Measurements from ENCODE around the gene MIPEP. TPM values are rescaled to one million over a fixed set of nuclear protein-coding genes. Genes with fewer than 3 reads are reported as not detected.

MIPEP gene
- total and polyA plus RNA-seq, 9 of the 15 experiments (the other 6 are each of a cell fraction or from before 2014, with no cell fraction given): 1.7 to 19.3 (median 13.1) TPM

GRCh38 chr13:23901365-23901764 is 12.2 kb upstream of the MIPEP start:
- no TSS peak for BruUV-seq (replicated peaks)
- no peak for TF ChIP-seq SFPQ (IDR thresholded peaks at IDR 0.05; ENCODE audit: low read depth, low read length)
- TF ChIP-seq, protein P1, sequence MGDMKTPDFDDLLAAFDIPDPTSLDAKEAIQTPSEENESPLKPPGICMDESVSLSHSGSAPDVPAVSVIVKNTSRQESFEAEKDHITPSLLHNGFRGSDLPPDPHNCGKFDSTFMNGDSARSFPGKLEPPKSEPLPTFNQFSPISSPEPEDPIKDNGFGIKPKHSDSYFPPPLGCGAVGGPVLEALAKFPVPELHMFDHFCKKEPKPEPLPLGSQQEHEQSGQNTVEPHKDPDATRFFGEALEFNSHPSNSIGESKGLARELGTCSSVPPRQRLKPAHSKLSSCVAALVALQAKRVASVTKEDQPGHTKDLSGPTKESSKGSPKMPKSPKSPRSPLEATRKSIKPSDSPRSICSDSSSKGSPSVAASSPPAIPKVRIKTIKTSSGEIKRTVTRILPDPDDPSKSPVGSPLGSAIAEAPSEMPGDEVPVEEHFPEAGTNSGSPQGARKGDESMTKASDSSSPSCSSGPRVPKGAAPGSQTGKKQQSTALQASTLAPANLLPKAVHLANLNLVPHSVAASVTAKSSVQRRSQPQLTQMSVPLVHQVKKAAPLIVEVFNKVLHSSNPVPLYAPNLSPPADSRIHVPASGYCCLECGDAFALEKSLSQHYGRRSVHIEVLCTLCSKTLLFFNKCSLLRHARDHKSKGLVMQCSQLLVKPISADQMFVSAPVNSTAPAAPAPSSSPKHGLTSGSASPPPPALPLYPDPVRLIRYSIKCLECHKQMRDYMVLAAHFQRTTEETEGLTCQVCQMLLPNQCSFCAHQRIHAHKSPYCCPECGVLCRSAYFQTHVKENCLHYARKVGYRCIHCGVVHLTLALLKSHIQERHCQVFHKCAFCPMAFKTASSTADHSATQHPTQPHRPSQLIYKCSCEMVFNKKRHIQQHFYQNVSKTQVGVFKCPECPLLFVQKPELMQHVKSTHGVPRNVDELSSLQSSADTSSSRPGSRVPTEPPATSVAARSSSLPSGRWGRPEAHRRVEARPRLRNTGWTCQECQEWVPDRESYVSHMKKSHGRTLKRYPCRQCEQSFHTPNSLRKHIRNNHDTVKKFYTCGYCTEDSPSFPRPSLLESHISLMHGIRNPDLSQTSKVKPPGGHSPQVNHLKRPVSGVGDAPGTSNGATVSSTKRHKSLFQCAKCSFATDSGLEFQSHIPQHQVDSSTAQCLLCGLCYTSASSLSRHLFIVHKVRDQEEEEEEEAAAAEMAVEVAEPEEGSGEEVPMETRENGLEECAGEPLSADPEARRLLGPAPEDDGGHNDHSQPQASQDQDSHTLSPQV (IDR thresholded peaks at IDR 0.05): no peak
- TF ChIP-seq ZFPM2 (CRISPR knock-in tag; IDR thresholded peaks at IDR 0.05): no peak
- no peak for TF ChIP-seq MAFG (tag; conservative IDR thresholded peaks at IDR 0.05)
- no peak for TF ChIP-seq HNRNPH1 (optimal IDR thresholded peaks at IDR 0.05; ENCODE audit: low read depth, low read length)
- TF ChIP-seq MTA2 (IDR thresholded peaks at IDR 0.05; ENCODE audit: low read depth): no peak
- TF ChIP-seq HDGF (IDR thresholded peaks at IDR 0.05): no peak
- TF ChIP-seq BDP1 (IDR thresholded peaks at IDR 0.05; ENCODE audit: insufficient read depth, insufficient read length): no peak
- TF ChIP-seq ZNF197 (CRISPR knock-in tag; IDR thresholded peaks at IDR 0.05; ENCODE audit: low read depth): no peak
- TF ChIP-seq, protein P2, sequence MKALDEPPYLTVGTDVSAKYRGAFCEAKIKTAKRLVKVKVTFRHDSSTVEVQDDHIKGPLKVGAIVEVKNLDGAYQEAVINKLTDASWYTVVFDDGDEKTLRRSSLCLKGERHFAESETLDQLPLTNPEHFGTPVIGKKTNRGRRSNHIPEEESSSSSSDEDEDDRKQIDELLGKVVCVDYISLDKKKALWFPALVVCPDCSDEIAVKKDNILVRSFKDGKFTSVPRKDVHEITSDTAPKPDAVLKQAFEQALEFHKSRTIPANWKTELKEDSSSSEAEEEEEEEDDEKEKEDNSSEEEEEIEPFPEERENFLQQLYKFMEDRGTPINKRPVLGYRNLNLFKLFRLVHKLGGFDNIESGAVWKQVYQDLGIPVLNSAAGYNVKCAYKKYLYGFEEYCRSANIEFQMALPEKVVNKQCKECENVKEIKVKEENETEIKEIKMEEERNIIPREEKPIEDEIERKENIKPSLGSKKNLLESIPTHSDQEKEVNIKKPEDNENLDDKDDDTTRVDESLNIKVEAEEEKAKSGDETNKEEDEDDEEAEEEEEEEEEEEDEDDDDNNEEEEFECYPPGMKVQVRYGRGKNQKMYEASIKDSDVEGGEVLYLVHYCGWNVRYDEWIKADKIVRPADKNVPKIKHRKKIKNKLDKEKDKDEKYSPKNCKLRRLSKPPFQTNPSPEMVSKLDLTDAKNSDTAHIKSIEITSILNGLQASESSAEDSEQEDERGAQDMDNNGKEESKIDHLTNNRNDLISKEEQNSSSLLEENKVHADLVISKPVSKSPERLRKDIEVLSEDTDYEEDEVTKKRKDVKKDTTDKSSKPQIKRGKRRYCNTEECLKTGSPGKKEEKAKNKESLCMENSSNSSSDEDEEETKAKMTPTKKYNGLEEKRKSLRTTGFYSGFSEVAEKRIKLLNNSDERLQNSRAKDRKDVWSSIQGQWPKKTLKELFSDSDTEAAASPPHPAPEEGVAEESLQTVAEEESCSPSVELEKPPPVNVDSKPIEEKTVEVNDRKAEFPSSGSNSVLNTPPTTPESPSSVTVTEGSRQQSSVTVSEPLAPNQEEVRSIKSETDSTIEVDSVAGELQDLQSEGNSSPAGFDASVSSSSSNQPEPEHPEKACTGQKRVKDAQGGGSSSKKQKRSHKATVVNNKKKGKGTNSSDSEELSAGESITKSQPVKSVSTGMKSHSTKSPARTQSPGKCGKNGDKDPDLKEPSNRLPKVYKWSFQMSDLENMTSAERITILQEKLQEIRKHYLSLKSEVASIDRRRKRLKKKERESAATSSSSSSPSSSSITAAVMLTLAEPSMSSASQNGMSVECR (CRISPR knock-in tag; IDR thresholded peaks at IDR 0.05): no peak
- TF ChIP-seq ZSCAN29 (IDR thresholded peaks at IDR 0.05): no peak

More at GRCh38 chr13:23901365-23901764, 12.2 kb upstream of the MIPEP start:
- Histone ChIP-seq H4K20me1 (replicated peaks; ENCODE audit: control insufficient read depth, insufficient read depth, low read length) (no peaks in the 10 kb centered on the region), H3K36me3 (ENCODE audit: control insufficient read depth, insufficient read depth, low read length) (no peaks in the 10 kb centered on the region), H3K9ac (ENCODE audit: insufficient read depth in 1 of 2, low read depth in 2 of 2, low read length in 2 of 2) (no peak overlapping the region), H3K27ac (ENCODE audit: extremely low read depth, low read depth, low read length) (no peak overlapping the region), H3K9me1 (ENCODE audit: control insufficient read depth, insufficient read depth, low read length) (no peaks in the 10 kb centered on the region), H3K9me3 (replicated peaks; ENCODE audit: control insufficient read depth, insufficient read depth, low read depth, low read length) (no peaks in the 10 kb centered on the region), H3K79me2 (ENCODE audit: control insufficient read depth, insufficient read depth, low read length) (no peaks in the 10 kb centered on the region), H3K4me3 (no peak overlapping the region), H3K4me1 (replicated peaks in 1 of 2; ENCODE audit: control insufficient read depth in 2 of 2, insufficient read depth in 2 of 2, low read length in 2 of 2) (peaks cover 0 to 9% of the 10 kb centered on the region in 2 experiments; a peak in 2 of 5 replicates), H2AFZ (ENCODE audit: low read depth, low read length) (no peak overlapping the region), H3K27me3 (ENCODE audit: control insufficient read depth in 2 of 2, insufficient read depth in 2 of 2, low read length in 2 of 2) (peaks cover 5 to 16% of the 10 kb centered on the region in 2 experiments; a peak in 2 of 5 replicates), H3K4me2 (ENCODE audit: insufficient read depth, low read length) (no peak overlapping the region)
- FAIRE-seq: no peak
- ATAC-seq: no peak
- in situ Hi-C loops (cut with MboI) (loop anchor here (25.0 kb wide), 1 partner anchor 311 kb away; no protein-coding TSS in a partner anchor), intact Hi-C loops (cut with micrococcal nuclease) (no loop called here)
- 1% methylated on average over 4 of the region's 4 CpGs for WGBS (ENCODE audit: insufficient coverage, low coverage, missing lambda C conversion rate)
- POLR2A ChIA-PET: no interaction called here
- no peak for DNase-seq (ENCODE audit: extremely low read depth in 1 of 4, low spot score in 3 of 4)
- CTCF ChIA-PET (ENCODE audit: low intra/inter-chr PET ratio): no interaction called here

All from K562 (cell line).